GM12878 (cell line): ENCODE results near the gene SHC2. TPM values are rescaled to one million over a fixed set of nuclear protein-coding genes. Genes with fewer than 3 reads are reported as not detected.

Experiments
- ATAC-seq: fragments of 200-7000 bp; cut with Tn5 transposase; 3 replicates; pipeline ENCODE4 v1.9.1; 2020; ENCODE audit warnings: mild to moderate bottlenecking, moderate library complexity
- BruUV-seq: library from RNA; stranded (reverse); fragments of 400-500 nt; replicated peaks from 2 replicates; lab custom pipeline; 2021; lab: Mats Ljungman, UMichigan
- CTCF ChIA-PET: fragments of 300-600 bp; sonication (Branson Sonifier 250); formaldehyde crosslinking; extraction: SDS; loops from one replicate; lab custom pipeline; 2021; ENCODE audit warnings: inconsistent platforms; lab: Yijun Ruan, JAX
- POLR2A ChIA-PET: fragments of 350-600 bp; formaldehyde crosslinking; extraction: SDS; loops from one replicate; lab custom pipeline; 2021; ENCODE audit warnings: inconsistent platforms; lab: Charles Lee
- RAD21 ChIA-PET: fragments of 300-600 bp; sonication (Branson Sonifier 250); formaldehyde crosslinking; loops from one replicate; lab custom pipeline; 2023; ENCODE audit warnings: antibody characterized with exemption; ENCODE audit not compliant: unreplicated experiment; lab: Charles Lee
- SMC1A ChIA-PET: fragments of 300-600 bp; sonication (Branson Sonifier 250); formaldehyde crosslinking; loops from one replicate; lab custom pipeline; 2023; ENCODE audit not compliant: unreplicated experiment, uncharacterized antibody; lab: Charles Lee
- DNase-seq: peaks from one replicate; pipeline ENCODE4 v3.0.0-alpha.2; 2011; ENCODE audit warnings: low read depth, low spot score
- FAIRE-seq: peaks from 3 replicates; lab custom pipeline; 2011; peaks lifted over from hg19 to GRCh38; lab: Jason Lieb, UNC
- H2AFZ ChIP-seq: 2 replicates; pipeline ENCODE4 v1.6.0; 2011; ENCODE audit warnings: low read depth, low read length, control low read depth; ENCODE audit not compliant: control insufficient read depth
- H3K27ac ChIP-seq: 2 replicates; pipeline ENCODE4 v1.5.1; 2011; ENCODE audit warnings: control low read depth; ENCODE audit not compliant: control insufficient read depth, insufficient read depth
- H3K27me3 ChIP-seq, 2 experiments: replicated peaks in 1 of 2; 2 replicates each; pipeline versions ENCODE4 v1.6.0 to v1.6.1; 2011; ENCODE audit warnings: low read length in 1 of 2; ENCODE audit not compliant: control insufficient read depth in 2 of 2, insufficient read depth in 2 of 2
- H3K36me3 ChIP-seq, 2 experiments: 2 replicates each; pipeline ENCODE4 v1.5.1; 2011; ENCODE audit warnings: low read length in 1 of 2; ENCODE audit not compliant: control insufficient read depth in 2 of 2, insufficient read depth in 2 of 2
- H3K4me1 ChIP-seq: 2 replicates; pipeline ENCODE4 v1.6.1; 2011; ENCODE audit warnings: mild to moderate bottlenecking, low read length, moderate library complexity, mixed read lengths; ENCODE audit not compliant: control insufficient read depth, insufficient read depth
- H3K4me2 ChIP-seq: 2 replicates; pipeline ENCODE4 v1.6.0; 2011; ENCODE audit warnings: control low read depth; ENCODE audit not compliant: control insufficient read depth, insufficient read depth
- H3K4me3 ChIP-seq: fragments of 200-600 bp; sonication (generic); 2 replicates; pipeline ENCODE4 v1.5.1; 2016
- H3K79me2 ChIP-seq: 2 replicates; pipeline ENCODE4 v1.6.0; 2011; ENCODE audit warnings: low read length; ENCODE audit not compliant: control insufficient read depth, insufficient read depth
- H3K9ac ChIP-seq: 2 replicates; pipeline ENCODE4 v1.8.0; 2011; ENCODE audit warnings: low read length, control low read depth, mixed read lengths; ENCODE audit not compliant: control insufficient read depth, insufficient read depth
- H3K9me3 ChIP-seq: replicated peaks from 3 replicates; pipeline ENCODE4 v1.5.1; 2011; ENCODE audit warnings: mild to moderate bottlenecking, low read length; ENCODE audit not compliant: control insufficient read depth, insufficient read depth
- H4K20me1 ChIP-seq: 2 replicates; pipeline ENCODE4 v1.6.0; 2011; ENCODE audit not compliant: control insufficient read depth, insufficient read depth
- CHD4 ChIP-seq: fragments of 200-600 bp; sonication (generic); IDR thresholded peaks from 2 replicates; pipeline ENCODE4 v1.6.1; 2016; ENCODE audit warnings: mild to moderate bottlenecking
- MTA2 ChIP-seq: fragments of 450-650 bp; IDR thresholded peaks from 2 replicates; pipeline ENCODE4 v1.6.1; 2016; ENCODE audit warnings: low read depth, mild to moderate bottlenecking, moderate library complexity
- MYC ChIP-seq: IDR thresholded peaks from 2 replicates; pipeline ENCODE4 v1.6.1; 2011; ENCODE audit warnings: mild to moderate bottlenecking, low read length, moderate library complexity, inconsistent platforms; ENCODE audit not compliant: insufficient read depth, insufficient replicate concordance, insufficient read length, severe bottlenecking
- ZNF384 ChIP-seq: IDR thresholded peaks from 2 replicates; pipeline ENCODE4 v1.6.1; 2012; ENCODE audit warnings: low read depth, mild to moderate bottlenecking, low read length, improper control_type of control experiment, borderline replicate concordance
- WGBS: methylation state at CpG from one replicate; pipeline ENCODE4 v1.1.6; 2016; ENCODE audit warnings: low lambda C conversion rate; ENCODE audit not compliant: insufficient replicate concordance, insufficient coverage; ENCODE audit errors: missing lambda C conversion rate; 5-methylcytosine and 5-hydroxymethylcytosine counted together
- in situ Hi-C: fragments of 300-500 bp; cut with MboI; formaldehyde crosslinking; loops from 9 replicates; pipeline ENCODE4 v1.14.3; 2018; ENCODE audit warnings: mixed read lengths
- intact Hi-C: fragments of 100-400 bp; cut with micrococcal nuclease; formaldehyde crosslinking; loops from one replicate; pipeline ENCODE4 v1.14.2; 2022; ENCODE audit not compliant: unreplicated experiment
- polyA plus RNA-seq, 11 experiments: library from polyadenylated mRNA; depleted of rRNA in 4 of 11; unstranded in 6 of 11; stranded (reverse) in 5 of 11; fragments of >200 nt; fragmentation: Nextera tagmentation in 4 of 11; fragmentation: Illumina TruSeq in 1 of 11; extraction: Ambion mirVana in 4 of 11; extraction: Trizol in 1 of 11; gene quantifications; 1 replicate in 1 of 11; 2 replicates in 10 of 11; pipeline versions ENCODE4 v1.2.1 to v1.2.3, GENCODE V29; 2011 to 2016; ENCODE audit warnings: inconsistent platforms in 2 of 11, missing spikeins in 2 of 11, low read depth in 1 of 11
- total RNA-seq, 4 experiments: library from RNA; depleted of rRNA in 3 of 4; stranded (reverse); fragments of >200 nt in 3 of 4; fragmentation: Illumina TruSeq in 1 of 4; extraction: Trizol in 1 of 4; gene quantifications; 2 replicates each; pipeline versions ENCODE4 v1.2.1 to v1.2.3, GENCODE V29; 2013 to 2021
- TF ChIP-seq, protein P1 (sequence below): fragments of 450-650 bp; IDR thresholded peaks from 2 replicates; pipeline ENCODE4 v1.6.1; 2017; ENCODE audit warnings: mild to moderate bottlenecking, low read depth, inconsistent platforms; ENCODE audit not compliant: poor library complexity, severe bottlenecking
- TF ChIP-seq, protein P2 (sequence below): IDR thresholded peaks from 2 replicates; pipeline ENCODE4 v1.6.1; 2012; ENCODE audit warnings: low read depth, low read length, improper control_type of control experiment
- TF ChIP-seq, protein P3 (sequence below): fragments of 450-650 bp; formaldehyde crosslinking; IDR thresholded peaks from 2 replicates; pipeline ENCODE4 v1.4.0; 2020; ENCODE audit warnings: mild to moderate bottlenecking, moderate library complexity

SHC2 gene
- total and polyA plus RNA-seq, 10 of the 15 experiments (the other 5 are each of a cell fraction or from before 2014, with no cell fraction given): 0.08 TPM; not detected in 9

DNA sequence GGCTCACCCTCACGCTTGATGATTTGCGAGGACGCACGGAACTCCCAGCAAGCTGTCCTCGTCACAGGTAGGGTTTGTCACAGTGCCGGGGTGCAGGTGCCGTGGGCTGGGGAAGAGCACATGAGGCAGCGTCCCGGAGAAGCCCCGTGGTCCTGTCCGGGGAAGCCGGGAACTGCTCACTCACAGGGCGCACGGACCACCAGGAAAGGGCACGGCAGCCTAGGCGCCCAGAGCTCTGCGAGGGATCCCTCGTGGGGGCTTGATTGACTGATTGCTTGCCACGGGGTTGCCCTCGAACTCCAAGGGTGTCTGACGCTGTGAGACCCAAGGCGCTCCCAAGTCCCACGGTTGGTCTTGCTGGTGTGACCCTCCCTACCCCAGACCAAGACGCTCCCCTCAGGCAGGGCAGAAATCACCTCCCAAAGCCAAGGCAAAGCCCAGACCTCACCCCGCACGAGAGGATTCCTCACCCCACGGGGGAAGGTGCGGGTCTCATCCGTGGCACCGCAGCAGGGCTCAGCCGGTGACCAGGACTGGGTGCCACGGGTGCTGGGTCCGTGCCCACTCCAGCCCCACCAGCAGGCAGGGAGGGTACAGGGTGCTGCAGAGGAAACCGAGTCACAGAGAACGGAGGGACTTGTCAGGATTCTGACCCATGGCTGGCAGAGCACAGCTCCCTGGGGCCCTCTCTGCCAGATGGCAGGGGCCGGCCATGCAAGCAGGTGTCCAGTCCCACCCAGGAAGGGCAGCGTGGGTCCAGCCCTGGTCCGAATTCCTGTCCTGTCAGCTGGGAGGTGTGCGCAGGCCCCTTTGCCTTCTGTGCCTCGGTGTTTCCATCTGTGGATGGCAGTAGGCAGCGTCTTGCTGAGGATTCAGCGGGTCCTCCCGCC lies 59.6 kb downstream of the SHC2 start:
- ChIA-PET POLR2A (no interaction called here), CTCF (no interaction called here), SMC1A (no interaction called here), RAD21 (no interaction called here)
- no peak overlapping the region for H2AFZ ChIP-seq
- no peak for FAIRE-seq
- 70% methylated on average over 39 of the region's 43 CpGs for WGBS
- H3K36me3 ChIP-seq: no peaks in the 10 kb centered on the region
- intact Hi-C loops (no loop called here), in situ Hi-C loops (no loop called here)
- no peak overlapping the region for H3K27ac ChIP-seq
- TF ChIP-seq CHD4 (no peak), ZNF384 (no peak), MTA2 (no peak), MYC (no peak)
- TF ChIP-seq, protein P1, sequence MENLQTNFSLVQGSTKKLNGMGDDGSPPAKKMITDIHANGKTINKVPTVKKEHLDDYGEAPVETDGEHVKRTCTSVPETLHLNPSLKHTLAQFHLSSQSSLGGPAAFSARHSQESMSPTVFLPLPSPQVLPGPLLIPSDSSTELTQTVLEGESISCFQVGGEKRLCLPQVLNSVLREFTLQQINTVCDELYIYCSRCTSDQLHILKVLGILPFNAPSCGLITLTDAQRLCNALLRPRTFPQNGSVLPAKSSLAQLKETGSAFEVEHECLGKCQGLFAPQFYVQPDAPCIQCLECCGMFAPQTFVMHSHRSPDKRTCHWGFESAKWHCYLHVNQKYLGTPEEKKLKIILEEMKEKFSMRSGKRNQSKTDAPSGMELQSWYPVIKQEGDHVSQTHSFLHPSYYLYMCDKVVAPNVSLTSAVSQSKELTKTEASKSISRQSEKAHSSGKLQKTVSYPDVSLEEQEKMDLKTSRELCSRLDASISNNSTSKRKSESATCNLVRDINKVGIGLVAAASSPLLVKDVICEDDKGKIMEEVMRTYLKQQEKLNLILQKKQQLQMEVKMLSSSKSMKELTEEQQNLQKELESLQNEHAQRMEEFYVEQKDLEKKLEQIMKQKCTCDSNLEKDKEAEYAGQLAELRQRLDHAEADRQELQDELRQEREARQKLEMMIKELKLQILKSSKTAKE: no peak
- TF ChIP-seq, protein P2, sequence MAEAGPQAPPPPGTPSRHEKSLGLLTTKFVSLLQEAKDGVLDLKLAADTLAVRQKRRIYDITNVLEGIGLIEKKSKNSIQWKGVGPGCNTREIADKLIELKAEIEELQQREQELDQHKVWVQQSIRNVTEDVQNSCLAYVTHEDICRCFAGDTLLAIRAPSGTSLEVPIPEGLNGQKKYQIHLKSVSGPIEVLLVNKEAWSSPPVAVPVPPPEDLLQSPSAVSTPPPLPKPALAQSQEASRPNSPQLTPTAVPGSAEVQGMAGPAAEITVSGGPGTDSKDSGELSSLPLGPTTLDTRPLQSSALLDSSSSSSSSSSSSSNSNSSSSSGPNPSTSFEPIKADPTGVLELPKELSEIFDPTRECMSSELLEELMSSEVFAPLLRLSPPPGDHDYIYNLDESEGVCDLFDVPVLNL: no peak
- TF ChIP-seq, protein P3, sequence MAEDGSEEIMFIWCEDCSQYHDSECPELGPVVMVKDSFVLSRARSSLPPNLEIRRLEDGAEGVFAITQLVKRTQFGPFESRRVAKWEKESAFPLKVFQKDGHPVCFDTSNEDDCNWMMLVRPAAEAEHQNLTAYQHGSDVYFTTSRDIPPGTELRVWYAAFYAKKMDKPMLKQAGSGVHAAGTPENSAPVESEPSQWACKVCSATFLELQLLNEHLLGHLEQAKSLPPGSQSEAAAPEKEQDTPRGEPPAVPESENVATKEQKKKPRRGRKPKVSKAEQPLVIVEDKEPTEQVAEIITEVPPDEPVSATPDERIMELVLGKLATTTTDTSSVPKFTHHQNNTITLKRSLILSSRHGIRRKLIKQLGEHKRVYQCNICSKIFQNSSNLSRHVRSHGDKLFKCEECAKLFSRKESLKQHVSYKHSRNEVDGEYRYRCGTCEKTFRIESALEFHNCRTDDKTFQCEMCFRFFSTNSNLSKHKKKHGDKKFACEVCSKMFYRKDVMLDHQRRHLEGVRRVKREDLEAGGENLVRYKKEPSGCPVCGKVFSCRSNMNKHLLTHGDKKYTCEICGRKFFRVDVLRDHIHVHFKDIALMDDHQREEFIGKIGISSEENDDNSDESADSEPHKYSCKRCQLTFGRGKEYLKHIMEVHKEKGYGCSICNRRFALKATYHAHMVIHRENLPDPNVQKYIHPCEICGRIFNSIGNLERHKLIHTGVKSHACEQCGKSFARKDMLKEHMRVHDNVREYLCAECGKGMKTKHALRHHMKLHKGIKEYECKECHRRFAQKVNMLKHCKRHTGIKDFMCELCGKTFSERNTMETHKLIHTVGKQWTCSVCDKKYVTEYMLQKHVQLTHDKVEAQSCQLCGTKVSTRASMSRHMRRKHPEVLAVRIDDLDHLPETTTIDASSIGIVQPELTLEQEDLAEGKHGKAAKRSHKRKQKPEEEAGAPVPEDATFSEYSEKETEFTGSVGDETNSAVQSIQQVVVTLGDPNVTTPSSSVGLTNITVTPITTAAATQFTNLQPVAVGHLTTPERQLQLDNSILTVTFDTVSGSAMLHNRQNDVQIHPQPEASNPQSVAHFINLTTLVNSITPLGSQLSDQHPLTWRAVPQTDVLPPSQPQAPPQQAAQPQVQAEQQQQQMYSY (CRISPR knock-in tag): no peak
- H3K9ac ChIP-seq: no peak overlapping the region
- no peak overlapping the region for H3K4me2 ChIP-seq
- H3K4me3 ChIP-seq: no peak overlapping the region
- ATAC-seq: no peak
- H3K27me3 ChIP-seq: no peaks in the 10 kb centered on the region
- H3K4me1 ChIP-seq: no peaks in the 10 kb centered on the region
- H3K9me3 ChIP-seq: no peaks in the 10 kb centered on the region; the same call in 2 of the 3 replicates
- BruUV-seq: no TSS peak
- no peaks in the 10 kb centered on the region for H3K79me2 ChIP-seq
- DNase-seq: no peak
- H4K20me1 ChIP-seq: no peaks in the 10 kb centered on the region
